LNCAP (cell line): Measurements from ENCODE around the gene OTOGL.

Experiments used
- CTCF ChIP-seq: fragments of 450-650 bp; IDR thresholded peaks from 2 replicates; pipeline ENCODE4 v1.5.1; 2017; ENCODE audit warnings: mild to moderate bottlenecking

OTOGL gene

GRCh38 chr12:80059875-80060274 is 39.5 kb upstream of the OTOGL start:
- no peak for TF ChIP-seq CTCF

- no peak for TF ChIP-seq CTCF
These were observed 35.1 kb upstream of the OTOGL start for GRCh38 chr12:80064269-80064668.

GRCh38 chr12:80064951-80065350 is 34.4 kb upstream of the OTOGL start:
- TF ChIP-seq CTCF, result no peak

- no peak for TF ChIP-seq CTCF
These were observed 31.2 kb upstream of the OTOGL start for GRCh38 chr12:80068173-80068572.

GRCh38 chr12:80086025-80086424 is 13.3 kb upstream of the OTOGL start:
- no peak for TF ChIP-seq CTCF

GRCh38 chr12:80087486-80088213 is 11.7 kb upstream of the OTOGL start:
- no peak for TF ChIP-seq CTCF

- no peak for TF ChIP-seq CTCF
These were observed 1.3 kb downstream of the OTOGL start for GRCh38 chr12:80100591-80100990.

- no peak for TF ChIP-seq CTCF
These were observed 1.8 kb downstream of the OTOGL start for GRCh38 chr12:80101126-80101525.
